Measurements from ENCODE around the gene LRPPRC.

DNA sequence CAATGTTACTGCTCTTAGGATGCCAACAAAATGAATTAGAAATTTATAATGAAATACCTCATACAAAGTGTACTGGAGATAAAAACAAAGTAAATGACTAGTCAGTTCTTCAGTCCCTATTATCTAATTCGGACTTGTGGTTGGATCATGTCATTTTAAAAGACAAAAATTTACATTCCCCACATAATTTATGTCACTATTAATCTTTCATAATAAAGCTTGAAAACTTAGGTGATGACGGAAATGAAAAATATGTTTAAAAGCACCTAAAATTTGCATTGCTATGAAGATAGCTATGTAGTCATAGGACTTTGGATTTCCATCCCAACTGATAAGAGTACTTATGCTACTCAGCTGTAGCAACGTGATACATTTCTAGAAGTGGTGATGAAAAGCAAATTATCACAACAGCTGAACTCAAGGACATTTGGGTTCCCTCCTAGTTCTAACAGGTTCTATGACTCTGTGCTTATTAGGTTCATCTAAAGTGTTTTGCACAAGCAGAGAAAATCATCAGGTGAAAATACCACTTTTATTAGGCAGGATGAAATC is 58.4 kb downstream of the LRPPRC start:
- TF ChIP-seq POLR2A (IDR thresholded peaks at IDR 0.05; ENCODE audit: low read depth, low read length) (no peak), TAF1 (IDR thresholded peaks at IDR 0.05; ENCODE audit: borderline replicate concordance, low read depth, low read length) (no peak), NFYA (IDR thresholded peaks at IDR 0.05; ENCODE audit: borderline replicate concordance, low read depth, low read length) (no peak), EED (IDR thresholded peaks at IDR 0.05; ENCODE audit: low read depth) (no peak), TCF12 (IDR thresholded peaks at IDR 0.05; ENCODE audit: low read depth, low read length) (no peak), POLR2AphosphoS5 (IDR thresholded peaks at IDR 0.05; ENCODE audit: low read length) (no peak), PKNOX1 (IDR thresholded peaks at IDR 0.05) (no peak), MAX (IDR thresholded peaks at IDR 0.05; ENCODE audit: low read depth, low read length) (no peak), BHLHE40 (IDR thresholded peaks at IDR 0.05; ENCODE audit: borderline replicate concordance in 1 of 2, low read depth in 2 of 2, low read length in 1 of 2) (no peak), PRDM15 (CRISPR knock-in tag; IDR thresholded peaks at IDR 0.05) (no peak), YY1 (IDR thresholded peaks at IDR 0.05; ENCODE audit: low read depth, low read length) (no peak)
- TF ChIP-seq, protein P1, sequence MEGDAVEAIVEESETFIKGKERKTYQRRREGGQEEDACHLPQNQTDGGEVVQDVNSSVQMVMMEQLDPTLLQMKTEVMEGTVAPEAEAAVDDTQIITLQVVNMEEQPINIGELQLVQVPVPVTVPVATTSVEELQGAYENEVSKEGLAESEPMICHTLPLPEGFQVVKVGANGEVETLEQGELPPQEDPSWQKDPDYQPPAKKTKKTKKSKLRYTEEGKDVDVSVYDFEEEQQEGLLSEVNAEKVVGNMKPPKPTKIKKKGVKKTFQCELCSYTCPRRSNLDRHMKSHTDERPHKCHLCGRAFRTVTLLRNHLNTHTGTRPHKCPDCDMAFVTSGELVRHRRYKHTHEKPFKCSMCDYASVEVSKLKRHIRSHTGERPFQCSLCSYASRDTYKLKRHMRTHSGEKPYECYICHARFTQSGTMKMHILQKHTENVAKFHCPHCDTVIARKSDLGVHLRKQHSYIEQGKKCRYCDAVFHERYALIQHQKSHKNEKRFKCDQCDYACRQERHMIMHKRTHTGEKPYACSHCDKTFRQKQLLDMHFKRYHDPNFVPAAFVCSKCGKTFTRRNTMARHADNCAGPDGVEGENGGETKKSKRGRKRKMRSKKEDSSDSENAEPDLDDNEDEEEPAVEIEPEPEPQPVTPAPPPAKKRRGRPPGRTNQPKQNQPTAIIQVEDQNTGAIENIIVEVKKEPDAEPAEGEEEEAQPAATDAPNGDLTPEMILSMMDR (IDR thresholded peaks at IDR 0.05 in 2 of 3, conservative IDR thresholded peaks at IDR 0.05 in 1 of 3; ENCODE audit: control insufficient read depth in 2 of 3, extremely low read depth in 1 of 3, insufficient read depth in 1 of 3, low read depth in 3 of 3, low read length in 3 of 3) = no peak
- TF ChIP-seq, protein P2, sequence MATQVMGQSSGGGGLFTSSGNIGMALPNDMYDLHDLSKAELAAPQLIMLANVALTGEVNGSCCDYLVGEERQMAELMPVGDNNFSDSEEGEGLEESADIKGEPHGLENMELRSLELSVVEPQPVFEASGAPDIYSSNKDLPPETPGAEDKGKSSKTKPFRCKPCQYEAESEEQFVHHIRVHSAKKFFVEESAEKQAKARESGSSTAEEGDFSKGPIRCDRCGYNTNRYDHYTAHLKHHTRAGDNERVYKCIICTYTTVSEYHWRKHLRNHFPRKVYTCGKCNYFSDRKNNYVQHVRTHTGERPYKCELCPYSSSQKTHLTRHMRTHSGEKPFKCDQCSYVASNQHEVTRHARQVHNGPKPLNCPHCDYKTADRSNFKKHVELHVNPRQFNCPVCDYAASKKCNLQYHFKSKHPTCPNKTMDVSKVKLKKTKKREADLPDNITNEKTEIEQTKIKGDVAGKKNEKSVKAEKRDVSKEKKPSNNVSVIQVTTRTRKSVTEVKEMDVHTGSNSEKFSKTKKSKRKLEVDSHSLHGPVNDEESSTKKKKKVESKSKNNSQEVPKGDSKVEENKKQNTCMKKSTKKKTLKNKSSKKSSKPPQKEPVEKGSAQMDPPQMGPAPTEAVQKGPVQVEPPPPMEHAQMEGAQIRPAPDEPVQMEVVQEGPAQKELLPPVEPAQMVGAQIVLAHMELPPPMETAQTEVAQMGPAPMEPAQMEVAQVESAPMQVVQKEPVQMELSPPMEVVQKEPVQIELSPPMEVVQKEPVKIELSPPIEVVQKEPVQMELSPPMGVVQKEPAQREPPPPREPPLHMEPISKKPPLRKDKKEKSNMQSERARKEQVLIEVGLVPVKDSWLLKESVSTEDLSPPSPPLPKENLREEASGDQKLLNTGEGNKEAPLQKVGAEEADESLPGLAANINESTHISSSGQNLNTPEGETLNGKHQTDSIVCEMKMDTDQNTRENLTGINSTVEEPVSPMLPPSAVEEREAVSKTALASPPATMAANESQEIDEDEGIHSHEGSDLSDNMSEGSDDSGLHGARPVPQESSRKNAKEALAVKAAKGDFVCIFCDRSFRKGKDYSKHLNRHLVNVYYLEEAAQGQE (IDR thresholded peaks at IDR 0.05; ENCODE audit: low read depth, low read length) = no peak
